ENCODE data around the gene PGPEP1. TPM values are rescaled to one million over a fixed set of nuclear protein-coding genes. Genes with fewer than 3 reads are reported as not detected.
"Not testable (repeated sequence)": the region's sequence is repeated elsewhere in the genome, so short reads cannot be mapped to it uniquely, and the experiment has no call there.

Gene PGPEP1
- total RNA-seq, 2 experiments from 2014 or later: 20.0 to 20.9 TPM

DNA sequence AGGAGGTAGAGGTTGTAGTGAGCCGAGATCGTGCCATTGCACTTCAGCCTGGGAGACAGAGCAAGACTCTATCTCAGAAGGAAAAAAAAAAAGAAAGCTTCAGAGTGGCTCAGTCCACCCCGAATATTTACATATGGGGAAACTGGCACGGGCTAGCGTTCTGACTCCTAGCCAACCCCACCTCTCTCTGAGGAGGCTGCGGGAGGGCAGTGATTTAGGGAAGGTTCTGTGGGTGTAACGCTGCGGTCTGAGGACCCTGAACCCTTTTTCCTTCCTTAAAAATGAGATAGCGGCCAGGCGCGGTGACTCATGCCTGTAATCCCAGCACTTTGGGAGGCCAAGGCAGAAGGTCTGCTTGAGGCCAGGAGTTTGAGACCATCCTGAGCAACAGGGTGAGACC lies 52.0 kb downstream of the PGPEP1 start:
- no peak overlapping the region for H3K4me3 Mint-ChIP-seq
- ChIA-PET POLR2A (no interaction called here), CTCF (interaction anchor here (0.6 to 1.5 kb wide), 3 partner anchors 11 to 115 kb away, joined by 3 read pairs; no protein-coding TSS in a partner anchor)
- ATAC-seq (no peak), DNase-seq (no peak)
- H3K9me3 Mint-ChIP-seq (ENCODE audit: low read depth): no peaks in the 10 kb centered on the region
- no peak overlapping the region for H3K27ac Mint-ChIP-seq
- peaks cover 24% of the 10 kb centered on the region for H3K27me3 Mint-ChIP-seq
- peaks cover 1% of the 10 kb centered on the region for H3K36me3 Mint-ChIP-seq (ENCODE audit: low read depth)
- peaks cover 4% of the 10 kb centered on the region for H3K4me1 Mint-ChIP-seq
- intact Hi-C loops (cut with DNase I, micrococcal nuclease): no loop called here

GRCh38 chr19:18392926-18393325 lies 52.5 kb downstream of the PGPEP1 start:
- ChIA-PET CTCF (interaction anchor here (0.6 to 1.5 kb wide), 4 partner anchors 12 to 119 kb away, joined by 3 read pairs; partner anchors contain the start of gene IQCN), POLR2A (interaction anchor here (0.6 kb wide), 1 partner anchor 342 kb away, joined by 3 read pairs; no protein-coding TSS in a partner anchor)
- no peak for ATAC-seq
- intact Hi-C loops (cut with DNase I, micrococcal nuclease): no loop called here
- Mint-ChIP-seq H3K27me3 (peaks cover 24% of the 10 kb centered on the region), H3K36me3 (ENCODE audit: low read depth) (peaks cover 1% of the 10 kb centered on the region), H3K4me1 (peaks cover 4% of the 10 kb centered on the region), H3K27ac (no peak overlapping the region), H3K4me3 (no peak overlapping the region), H3K9me3 (ENCODE audit: low read depth) (no peaks in the 10 kb centered on the region)
- no peak for DNase-seq

DNA sequence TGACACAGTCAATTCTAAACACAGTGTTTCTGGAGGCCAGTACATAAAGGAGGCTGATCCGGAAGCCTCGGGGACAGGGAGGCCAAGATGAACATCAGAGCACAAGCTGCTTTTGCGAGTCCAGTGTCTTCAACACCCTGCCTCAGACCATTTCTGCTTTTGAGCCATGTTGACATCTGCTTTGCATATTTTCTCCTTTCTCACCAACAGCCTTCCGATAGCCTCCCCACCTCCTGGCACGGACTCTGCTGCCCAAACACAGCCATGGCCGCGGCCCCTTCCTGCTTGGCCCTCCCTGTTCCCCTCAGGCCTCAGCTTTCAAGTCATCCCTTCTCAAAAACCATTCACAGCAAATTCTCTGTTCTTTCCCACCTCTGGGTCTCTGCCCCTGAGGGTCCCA lies 53.4 kb downstream of the PGPEP1 start:
- POLR2A ChIA-PET: no interaction called here
- Mint-ChIP-seq H3K9me3 (ENCODE audit: low read depth) (no peaks in the 10 kb centered on the region), H3K36me3 (ENCODE audit: low read depth) (peaks cover 1% of the 10 kb centered on the region), H3K4me3 (no peak overlapping the region), H3K27me3 (peaks cover 20% of the 10 kb centered on the region), H3K4me1 (peaks cover 2% of the 10 kb centered on the region), H3K27ac (no peak overlapping the region)
- intact Hi-C loops (cut with DNase I, micrococcal nuclease): no loop called here
- no peak for ATAC-seq
- CTCF ChIA-PET: no interaction called here
- no peak for DNase-seq

- ChIA-PET CTCF (interaction anchor here (2.7 kb wide), 1 partner anchor 8 kb away, joined by 10 read pairs; no protein-coding TSS in a partner anchor), POLR2A (interaction anchor here (0.6 kb wide), 1 partner anchor 93 kb away, joined by 4 read pairs; no protein-coding TSS in a partner anchor)
- Mint-ChIP-seq H3K4me1 (peaks cover 2% of the 10 kb centered on the region), H3K36me3 (ENCODE audit: low read depth) (peaks cover 1% of the 10 kb centered on the region), H3K27me3 (peaks cover 9% of the 10 kb centered on the region), H3K27ac (no peak overlapping the region), H3K4me3 (no peak overlapping the region), H3K9me3 (ENCODE audit: low read depth) (no peaks in the 10 kb centered on the region)
- DNase-seq (no peak), ATAC-seq (no peak)
- intact Hi-C loops (cut with DNase I, micrococcal nuclease): no loop called here
These were observed 56.3 kb downstream of the PGPEP1 start for GRCh38 chr19:18396471-18397241.

DNA sequence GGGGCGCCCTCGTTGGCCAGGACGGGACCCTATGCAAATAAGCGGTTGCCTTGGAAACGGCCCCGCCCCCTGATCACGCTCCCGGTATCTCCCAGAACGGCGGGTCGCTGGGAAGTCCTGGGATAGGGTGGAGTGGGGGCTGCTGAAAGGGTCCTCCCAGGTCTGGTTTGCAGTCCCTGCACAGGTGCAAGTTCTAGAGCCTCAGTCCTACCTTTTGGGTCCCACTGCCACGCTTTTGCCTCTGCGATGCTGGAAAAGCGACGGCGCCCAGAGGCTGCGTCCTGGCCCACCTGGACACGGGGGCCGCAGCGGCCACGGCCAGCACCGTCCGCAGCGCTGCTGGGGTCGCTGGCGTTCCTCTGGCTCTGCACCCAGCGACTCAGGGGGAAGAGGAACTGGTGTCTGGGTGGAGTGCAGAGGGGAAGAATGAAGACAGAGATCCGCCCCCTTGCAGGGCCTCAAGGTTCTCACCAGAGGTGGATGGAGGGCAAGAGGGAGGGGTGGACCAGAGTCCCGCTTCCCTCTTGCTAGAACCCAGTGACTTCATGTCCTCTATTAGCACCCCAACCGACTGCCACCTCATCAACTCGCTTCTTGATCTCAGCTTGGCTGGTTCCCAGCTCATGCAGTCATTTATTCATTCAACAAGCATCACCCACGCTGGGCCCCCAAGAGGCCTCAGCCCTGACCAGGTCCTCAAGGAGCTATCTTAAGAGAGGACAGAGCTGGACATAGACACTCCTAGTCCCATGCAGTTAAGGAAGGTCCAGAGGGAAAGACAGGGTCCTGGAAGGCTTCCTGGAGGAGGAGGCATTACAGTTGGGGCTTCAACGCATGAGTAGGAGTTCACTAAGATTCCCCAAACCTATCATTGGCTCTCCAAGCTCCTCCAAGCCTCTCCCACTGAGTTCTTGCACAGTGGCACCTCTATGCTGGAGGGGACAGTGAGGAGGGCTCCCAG lies 57.1 kb downstream of the PGPEP1 start, which contains the start of gene LRRC25:
TSS of gene LRRC25 (minus strand) at position 381 of the 961 bp plus-strand sequence. CDS start 659 bp downstream, outside the sequence.
- Mint-ChIP-seq H3K27me3 (peaks cover 9% of the 10 kb centered on the region), H3K27ac (no peak within 1 kb of the TSS), H3K4me1 (peaks cover 2% of the 10 kb centered on the region), H3K9me3 (ENCODE audit: low read depth) (no peaks in the 10 kb centered on the region), H3K4me3 (no peak within 1 kb of the TSS), H3K36me3 (ENCODE audit: low read depth) (peaks cover 1% of the 10 kb centered on the region)
- ATAC-seq: no peak
- intact Hi-C loops (cut with DNase I, micrococcal nuclease): no loop called here
- DNase-seq: no peak
- ChIA-PET POLR2A (no interaction called here), CTCF (interaction anchor here (0.7 to 2.7 kb wide), 2 partner anchors 9 to 142 kb away, joined by 3 to 10 read pairs; a partner anchor contains a TSS)

GRCh38 chr19:18399008-18399407 lies 58.6 kb downstream of the PGPEP1 start:
- ATAC-seq (no peak), DNase-seq (no peak)
- Mint-ChIP-seq H3K27ac (no peak overlapping the region), H3K4me1 (peaks cover 2% of the 10 kb centered on the region), H3K27me3 (peaks cover 6% of the 10 kb centered on the region), H3K9me3 (ENCODE audit: low read depth) (no peaks in the 10 kb centered on the region), H3K4me3 (no peak overlapping the region), H3K36me3 (ENCODE audit: low read depth) (no peaks in the 10 kb centered on the region)
- ChIA-PET CTCF (interaction anchor here (0.6 to 1.3 kb wide), 5 partner anchors 10 to 149 kb away, joined by 3 to 4 read pairs (median 3); no protein-coding TSS in a partner anchor), POLR2A (interaction anchor here (0.6 kb wide), 1 partner anchor 60 kb away, joined by 6 read pairs; no protein-coding TSS in a partner anchor)
- intact Hi-C loops (cut with DNase I, micrococcal nuclease): no loop called here

DNA sequence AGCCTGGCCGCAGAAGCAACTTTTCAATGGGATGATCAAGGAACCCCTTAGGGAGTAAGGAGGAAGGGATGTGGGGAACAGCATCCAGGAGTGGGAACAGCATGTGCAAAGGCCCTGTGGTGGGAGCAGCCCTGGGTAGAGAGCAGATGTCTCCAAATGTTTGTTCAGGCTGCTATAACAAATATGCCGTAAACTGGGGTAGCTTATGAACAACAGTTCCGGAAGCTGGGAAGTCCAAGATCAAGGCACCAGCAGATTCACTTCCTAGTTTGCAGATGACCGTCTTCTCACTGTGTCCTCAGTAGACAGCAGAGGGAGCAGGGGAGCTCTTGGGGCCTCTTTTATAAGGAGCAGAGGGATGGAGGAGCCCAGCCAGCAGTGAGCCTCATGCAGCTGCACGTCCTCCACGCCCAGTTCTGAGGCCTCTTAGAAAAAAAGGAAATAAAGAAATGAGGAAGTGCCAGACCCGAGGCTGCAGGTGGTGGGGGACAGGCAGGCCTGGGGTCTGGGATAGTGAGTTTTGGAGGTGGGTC lies 61.2 kb downstream of the PGPEP1 start:
- H3K27ac Mint-ChIP-seq: no peak overlapping the region

GRCh38 chr19:18402455-18403248 lies 62.3 kb downstream of the PGPEP1 start:
- CTCF ChIA-PET: interaction anchor here (1.3 kb wide), 1 partner anchor 13 kb away, joined by 3 read pairs; no protein-coding TSS in a partner anchor
- H3K27ac Mint-ChIP-seq; H3K4me1 Mint-ChIP-seq; DNase-seq; H3K9me3 Mint-ChIP-seq (ENCODE audit: low read depth); H3K27me3 Mint-ChIP-seq; intact Hi-C loops (cut with DNase I, micrococcal nuclease); ATAC-seq; POLR2A ChIA-PET; H3K4me3 Mint-ChIP-seq; H3K36me3 Mint-ChIP-seq (ENCODE audit: low read depth): not testable (repeated sequence)

More for the DNA sequence above, 61.2 kb downstream of the PGPEP1 start:
- CTCF ChIA-PET: interaction anchor here (0.6 to 1.3 kb wide), 4 partner anchors 11 to 291 kb away, joined by 3 to 4 read pairs (median 3); no protein-coding TSS in a partner anchor
- Mint-ChIP-seq H3K4me1 (peaks cover 2% of the 10 kb centered on the region), H3K4me3 (no peak overlapping the region), H3K27me3 (peaks cover 6% of the 10 kb centered on the region), H3K9me3 (ENCODE audit: low read depth) (no peaks in the 10 kb centered on the region), H3K36me3 (ENCODE audit: low read depth) (no peaks in the 10 kb centered on the region)
- POLR2A ChIA-PET: no interaction called here
- ATAC-seq (peak; percentile 51), DNase-seq (no peak)
- intact Hi-C loops (cut with DNase I, micrococcal nuclease): no loop called here

DNA sequence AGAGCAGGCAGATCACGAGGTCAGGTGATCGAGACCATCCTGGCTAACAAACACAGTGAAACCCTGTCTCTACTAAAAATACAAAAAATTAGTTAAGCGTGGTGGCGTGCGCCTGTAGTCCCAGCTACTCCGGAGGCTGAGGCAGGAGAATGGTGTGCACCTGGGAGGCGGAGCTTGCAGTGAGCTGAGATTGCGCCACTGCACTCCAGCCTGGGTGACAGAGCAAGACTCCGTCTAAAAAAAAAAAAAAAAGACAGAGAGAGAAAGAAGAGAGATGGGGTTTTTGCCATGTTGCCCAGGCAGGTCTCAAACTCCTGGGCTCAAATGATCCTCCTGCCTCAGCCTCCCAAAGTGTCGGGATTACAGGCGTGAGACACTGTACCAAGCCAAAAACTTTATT lies 65.4 kb downstream of the PGPEP1 start:
- H3K4me1 Mint-ChIP-seq; H3K27me3 Mint-ChIP-seq; H3K27ac Mint-ChIP-seq; DNase-seq; H3K4me3 Mint-ChIP-seq; intact Hi-C loops (cut with DNase I, micrococcal nuclease); POLR2A ChIA-PET; ATAC-seq; H3K9me3 Mint-ChIP-seq (ENCODE audit: low read depth); H3K36me3 Mint-ChIP-seq (ENCODE audit: low read depth): not testable (repeated sequence)
- CTCF ChIA-PET: interaction anchor here (2.3 kb wide), 1 partner anchor 17 kb away, joined by 9 read pairs; no protein-coding TSS in a partner anchor

DNA sequence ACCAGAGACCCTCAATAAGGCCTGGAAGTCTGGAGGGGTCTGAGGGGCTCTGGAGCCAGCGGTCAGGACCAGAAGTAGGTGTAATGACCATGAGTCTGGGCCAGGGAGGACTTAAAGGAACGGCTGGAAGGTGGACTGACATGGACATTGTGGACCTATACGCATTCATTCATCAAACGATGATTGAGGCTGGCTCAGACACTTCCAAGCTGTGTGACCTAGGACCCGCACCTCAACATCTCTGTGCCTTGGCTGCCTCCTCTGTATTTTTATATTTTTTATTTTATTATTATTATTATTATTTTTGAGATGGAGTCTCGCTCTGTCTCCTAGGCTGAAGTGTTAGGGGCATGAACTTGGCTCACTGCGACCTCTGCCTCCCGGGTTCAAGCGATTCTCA lies 66.4 kb downstream of the PGPEP1 start:
- Mint-ChIP-seq H3K9me3 (ENCODE audit: low read depth) (no peaks in the 10 kb centered on the region), H3K4me1 (no peaks in the 10 kb centered on the region), H3K36me3 (ENCODE audit: low read depth) (no peaks in the 10 kb centered on the region), H3K27me3 (peaks cover 2% of the 10 kb centered on the region), H3K4me3 (no peak overlapping the region), H3K27ac (no peak overlapping the region)
- no peak for DNase-seq
- ATAC-seq: no peak
- intact Hi-C loops (cut with DNase I, micrococcal nuclease): no loop called here
- ChIA-PET POLR2A (no interaction called here), CTCF (interaction anchor here (0.6 kb wide), 1 partner anchor 23 kb away, joined by 3 read pairs; no protein-coding TSS in a partner anchor)

All from activated CD4-positive, alpha-beta T cell treated with anti-CD3 and anti-CD28 coated beads for 36 hours (primary cell).